Gastroesophageal sphincter (tissue), 4 donors: ENCODE data around the gene GSK3A. TPM values are rescaled to one million over a fixed set of nuclear protein-coding genes. Genes with fewer than 3 reads are reported as not detected.

ENCODE experiments used
- ATAC-seq: fragments of 150-250 bp; one replicate; pipeline ENCODE4 v1.9.1; 2016; ENCODE audit warnings: mild to moderate bottlenecking, moderate library complexity
- H3K27ac ChIP-seq, 4 donors: fragments of 200-600 bp; sonication (generic) in 3 of 4; 1 replicate in 3 of 4; 2 replicates in 1 of 4; pipeline ENCODE4 v1.5.1; 2016 to 2019
- H3K27me3 ChIP-seq: fragments of 200-600 bp; sonication (generic); one replicate; pipeline ENCODE4 v1.5.1; 2019
- H3K36me3 ChIP-seq, 2 donors: fragments of 200-600 bp; sonication (generic); one replicate each; pipeline ENCODE4 v1.5.1; 2019; ENCODE audit warnings: control low read depth in 1 of 2
- H3K4me1 ChIP-seq, 3 donors: fragments of 200-600 bp; sonication (generic); 1 replicate in 2 of 3; 2 replicates in 1 of 3; pipeline ENCODE4 v1.5.1; 2016 to 2019; ENCODE audit warnings: control low read depth in 2 of 3
- H3K4me3 ChIP-seq, 2 donors: fragments of 200-600 bp; sonication (generic); one replicate each; pipeline ENCODE4 v1.5.1; 2019; ENCODE audit warnings: mild to moderate bottlenecking in 1 of 2, moderate library complexity in 1 of 2
- H3K9me3 ChIP-seq, 3 donors: fragments of 200-600 bp; sonication (generic); one replicate each; pipeline ENCODE4 v1.5.1; 2017 to 2019; ENCODE audit warnings: control low read depth in 2 of 3
- EP300 ChIP-seq: sonication (generic); formaldehyde crosslinking; IDR thresholded peaks from one replicate; pipeline ENCODE4 v1.6.1; 2017; ENCODE audit warnings: antibody characterized with exemption, mild to moderate bottlenecking
- POLR2A ChIP-seq, 2 donors: fragments of 450-650 bp; IDR thresholded peaks; one replicate each; pipeline ENCODE4 v1.6.1; 2017; ENCODE audit warnings: antibody characterized with exemption in 2 of 2, mild to moderate bottlenecking in 2 of 2, moderate library complexity in 1 of 2
- POLR2AphosphoS5 ChIP-seq: sonication (generic); formaldehyde crosslinking; IDR thresholded peaks from one replicate; pipeline ENCODE4 v1.6.1; 2017; ENCODE audit warnings: antibody characterized with exemption
- WGBS, 2 donors: methylation state at CpG; one replicate each; pipeline ENCODE4 v1.1.5; 2018; ENCODE audit warnings: low coverage in 1 of 2; 5-methylcytosine and 5-hydroxymethylcytosine counted together
- total RNA-seq, 4 donors: library from RNA; depleted of rRNA; stranded (reverse); fragments of >200 nt; gene quantifications; one replicate each; pipeline ENCODE4 v1.1.0, GENCODE V29; 2016
- TF ChIP-seq, protein P1 (sequence below), 4 experiments: fragments of 200-600 bp in 2 of 4; fragments of 450-650 bp in 2 of 4; sonication (generic) in 1 of 4; IDR thresholded peaks; one replicate each; pipeline ENCODE4 v1.5.1; 2017 to 2019; ENCODE audit warnings: antibody characterized with exemption in 4 of 4, mild to moderate bottlenecking in 2 of 4, moderate library complexity in 2 of 4

GSK3A gene
- total RNA-seq, 4 donors from 2014 or later: 30.8 to 51.0 (median 35.1) TPM

- TF ChIP-seq, protein P1, sequence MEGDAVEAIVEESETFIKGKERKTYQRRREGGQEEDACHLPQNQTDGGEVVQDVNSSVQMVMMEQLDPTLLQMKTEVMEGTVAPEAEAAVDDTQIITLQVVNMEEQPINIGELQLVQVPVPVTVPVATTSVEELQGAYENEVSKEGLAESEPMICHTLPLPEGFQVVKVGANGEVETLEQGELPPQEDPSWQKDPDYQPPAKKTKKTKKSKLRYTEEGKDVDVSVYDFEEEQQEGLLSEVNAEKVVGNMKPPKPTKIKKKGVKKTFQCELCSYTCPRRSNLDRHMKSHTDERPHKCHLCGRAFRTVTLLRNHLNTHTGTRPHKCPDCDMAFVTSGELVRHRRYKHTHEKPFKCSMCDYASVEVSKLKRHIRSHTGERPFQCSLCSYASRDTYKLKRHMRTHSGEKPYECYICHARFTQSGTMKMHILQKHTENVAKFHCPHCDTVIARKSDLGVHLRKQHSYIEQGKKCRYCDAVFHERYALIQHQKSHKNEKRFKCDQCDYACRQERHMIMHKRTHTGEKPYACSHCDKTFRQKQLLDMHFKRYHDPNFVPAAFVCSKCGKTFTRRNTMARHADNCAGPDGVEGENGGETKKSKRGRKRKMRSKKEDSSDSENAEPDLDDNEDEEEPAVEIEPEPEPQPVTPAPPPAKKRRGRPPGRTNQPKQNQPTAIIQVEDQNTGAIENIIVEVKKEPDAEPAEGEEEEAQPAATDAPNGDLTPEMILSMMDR (IDR thresholded peaks at IDR 0.05): no peak
- TF ChIP-seq EP300 (no peak), POLR2A (IDR thresholded peaks at IDR 0.05) (no peak), POLR2AphosphoS5 (no peak)
- Histone ChIP-seq H3K36me3 (peaks cover 0 to 5% of the 10 kb centered on the region in 2 donors), H3K4me3 (peak overlapping the region in 1 of 2 donors; percentile 93), H3K9me3 (no peaks in the 10 kb centered on the region), H3K27me3 (no peaks in the 10 kb centered on the region), H3K27ac (peak overlapping the region; percentile 91 to 99 (median 98)), H3K4me1 (peaks cover 0 to 88% (median 67%) of the 10 kb centered on the region in 3 donors)
- ATAC-seq: no peak
- 10 to 13% methylated on average over 1 to 3 of the region's 7 CpGs for WGBS, 2 donors
These were observed 39.7 kb upstream of the GSK3A start for GRCh38 chr19:42281827-42282762.

DNA sequence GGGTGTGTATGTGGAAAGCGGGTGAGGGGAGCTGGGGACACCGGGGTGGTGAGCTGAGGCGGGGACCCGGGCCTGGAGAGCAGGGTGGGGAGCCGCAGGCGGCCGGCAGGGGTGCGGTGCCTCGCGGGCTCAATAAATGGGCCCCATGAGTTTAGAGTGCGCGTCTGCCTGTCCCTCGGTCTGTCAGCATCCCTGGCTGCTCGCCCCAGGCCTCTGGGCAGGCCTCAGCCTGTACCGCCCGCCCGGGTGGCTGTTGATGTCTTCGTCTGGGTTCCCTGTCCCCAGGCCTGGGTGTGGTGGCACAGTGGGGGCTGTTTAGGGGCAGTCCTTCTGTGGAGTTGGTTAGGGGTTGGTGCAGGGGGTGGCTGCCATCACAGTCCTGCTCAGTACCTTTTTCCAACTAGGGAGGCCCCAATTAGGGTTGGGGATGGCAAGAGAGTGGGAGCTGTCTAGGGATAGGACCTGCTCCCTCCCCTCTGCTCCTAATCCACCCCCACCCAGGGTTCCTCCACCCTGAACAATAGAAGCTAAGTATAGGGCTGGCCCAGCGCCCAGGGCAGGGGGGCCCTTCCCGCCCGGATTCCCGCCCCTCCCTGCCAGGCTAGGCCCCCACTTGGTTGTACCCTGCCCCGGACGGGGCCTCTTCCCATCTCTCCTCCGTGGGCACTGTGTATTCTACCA, 38.9 kb upstream of the GSK3A start:
- Histone ChIP-seq H3K27me3 (no peaks in the 10 kb centered on the region), H3K9me3 (no peaks in the 10 kb centered on the region), H3K4me3 (peak overlapping the region; percentile 52 to 93), H3K36me3 (no peaks in the 10 kb centered on the region), H3K4me1 (peaks cover 0 to 88% (median 68%) of the 10 kb centered on the region in 3 donors), H3K27ac (peak overlapping the region; percentile 91 to 99 (median 98))
- no peak for ATAC-seq
- no CpG with 5 or more reads among the region's 25 CpGs for WGBS, 2 donors
- no peak for TF ChIP-seq POLR2AphosphoS5
- TF ChIP-seq, protein P1 (IDR thresholded peaks at IDR 0.05): no peak
- no peak for TF ChIP-seq EP300
- TF ChIP-seq POLR2A (IDR thresholded peaks at IDR 0.05): no peak

- Histone ChIP-seq H3K36me3 (peaks cover 0 to 2% of the 10 kb centered on the region in 2 donors), H3K27me3 (no peaks in the 10 kb centered on the region), H3K4me3 (peak overlapping the region; percentile 52 to 93), H3K9me3 (no peaks in the 10 kb centered on the region), H3K27ac (peak overlapping the region; percentile 91 to 99 (median 98)), H3K4me1 (peaks cover 0 to 88% (median 63%) of the 10 kb centered on the region in 3 donors)
- no peak for TF ChIP-seq POLR2AphosphoS5
- TF ChIP-seq POLR2A (IDR thresholded peaks at IDR 0.05): no peak
- no peak for TF ChIP-seq EP300
- TF ChIP-seq, protein P1 (IDR thresholded peaks at IDR 0.05): no peak
- peak; percentile 9 for ATAC-seq
- WGBS, 2 donors: 0% methylated on average over 1 to 3 of the region's 20 CpGs
These were observed 38.4 kb upstream of the GSK3A start for GRCh38 chr19:42280815-42281145.

- Histone ChIP-seq H3K4me3 (peak overlapping the region; percentile 52 to 93), H3K27ac (peak overlapping the region; percentile 91 to 99 (median 98)), H3K36me3 (peaks cover 0 to 7% of the 10 kb centered on the region in 2 donors), H3K27me3 (no peaks in the 10 kb centered on the region), H3K4me1 (peaks cover 0 to 88% (median 60%) of the 10 kb centered on the region in 3 donors), H3K9me3 (no peaks in the 10 kb centered on the region)
- 0 to 1% methylated on average over 17 to 18 of the region's 89 CpGs for WGBS, 2 donors
- TF ChIP-seq, protein P1 (IDR thresholded peaks at IDR 0.05): peak in 3 of 4 experiments; percentile 95 to 98 (median 96)
- TF ChIP-seq POLR2A (IDR thresholded peaks at IDR 0.05): peak in 1 of 2 donors; percentile 1
- TF ChIP-seq POLR2AphosphoS5: peak; percentile 83
- TF ChIP-seq EP300: no peak
- peak; percentile 60 for ATAC-seq
These were observed 37.8 kb upstream of the GSK3A start for GRCh38 chr19:42279902-42280814.
